Measurements from ENCODE around the gene B9D2. TPM values are rescaled to one million over a fixed set of nuclear protein-coding genes. Genes with fewer than 3 reads are reported as not detected.
A peak's percentile ranks its signal among the peaks of the same experiment; 100 is the strongest.

Gene B9D2
- total and polyA plus RNA-seq, 2 experiments from 2014 or later, result 2.7 to 7.4 TPM

- Histone ChIP-seq H3F3A (replicated peaks; ENCODE audit: low read depth) (peaks cover 7% of the 10 kb centered on the region; the same call in 1 of the 2 replicates), H3K4me2 (no peak overlapping the region), H3K36me3 (ENCODE audit: insufficient read depth) (no peaks in the 10 kb centered on the region), H3K27me3 (ENCODE audit: insufficient read depth) (no peaks in the 10 kb centered on the region), H3K79me2 (replicated peaks; ENCODE audit: insufficient read depth) (no peaks in the 10 kb centered on the region), H3K4me3 (no peak overlapping the region), H3K27ac (ENCODE audit: low read depth) (peak overlapping the region; percentile 67), H4K20me1 (replicated peaks; ENCODE audit: insufficient read depth) (no peaks in the 10 kb centered on the region; the same call in 1 of the 2 replicates), H2AFZ (no peak overlapping the region), H3K4me1 (ENCODE audit: insufficient read depth) (no peaks in the 10 kb centered on the region), H3K9me2 (ENCODE audit: insufficient read depth) (no peaks in the 10 kb centered on the region)
- H3K27ac Mint-ChIP-seq, result peak overlapping the region; percentile 4; the same call in 1 of the 2 replicates
- H3K36me3 Mint-ChIP-seq (ENCODE audit: low read depth), result no peaks in the 10 kb centered on the region
- peaks cover 4% of the 10 kb centered on the region for H3K27me3 Mint-ChIP-seq (ENCODE audit: insufficient read depth, low read depth, poor library complexity)
- peaks cover 8% of the 10 kb centered on the region for H3K4me1 Mint-ChIP-seq
- DNase-seq (ENCODE audit: low spot score) (peak; percentile 53), ATAC-seq (peak; percentile 56)
- H3K4me3 Mint-ChIP-seq, result no peak overlapping the region
- TF ChIP-seq CTCF (conservative IDR thresholded peaks at IDR 0.05; ENCODE audit: low read depth in 2 of 2), result no peak
- TF ChIP-seq ZNF114 (CRISPR knock-in tag; IDR thresholded peaks at IDR 0.05), result no peak
- TF ChIP-seq NANOG (IDR thresholded peaks at IDR 0.05; ENCODE audit: borderline replicate concordance), result no peak
- TF ChIP-seq, protein P1, sequence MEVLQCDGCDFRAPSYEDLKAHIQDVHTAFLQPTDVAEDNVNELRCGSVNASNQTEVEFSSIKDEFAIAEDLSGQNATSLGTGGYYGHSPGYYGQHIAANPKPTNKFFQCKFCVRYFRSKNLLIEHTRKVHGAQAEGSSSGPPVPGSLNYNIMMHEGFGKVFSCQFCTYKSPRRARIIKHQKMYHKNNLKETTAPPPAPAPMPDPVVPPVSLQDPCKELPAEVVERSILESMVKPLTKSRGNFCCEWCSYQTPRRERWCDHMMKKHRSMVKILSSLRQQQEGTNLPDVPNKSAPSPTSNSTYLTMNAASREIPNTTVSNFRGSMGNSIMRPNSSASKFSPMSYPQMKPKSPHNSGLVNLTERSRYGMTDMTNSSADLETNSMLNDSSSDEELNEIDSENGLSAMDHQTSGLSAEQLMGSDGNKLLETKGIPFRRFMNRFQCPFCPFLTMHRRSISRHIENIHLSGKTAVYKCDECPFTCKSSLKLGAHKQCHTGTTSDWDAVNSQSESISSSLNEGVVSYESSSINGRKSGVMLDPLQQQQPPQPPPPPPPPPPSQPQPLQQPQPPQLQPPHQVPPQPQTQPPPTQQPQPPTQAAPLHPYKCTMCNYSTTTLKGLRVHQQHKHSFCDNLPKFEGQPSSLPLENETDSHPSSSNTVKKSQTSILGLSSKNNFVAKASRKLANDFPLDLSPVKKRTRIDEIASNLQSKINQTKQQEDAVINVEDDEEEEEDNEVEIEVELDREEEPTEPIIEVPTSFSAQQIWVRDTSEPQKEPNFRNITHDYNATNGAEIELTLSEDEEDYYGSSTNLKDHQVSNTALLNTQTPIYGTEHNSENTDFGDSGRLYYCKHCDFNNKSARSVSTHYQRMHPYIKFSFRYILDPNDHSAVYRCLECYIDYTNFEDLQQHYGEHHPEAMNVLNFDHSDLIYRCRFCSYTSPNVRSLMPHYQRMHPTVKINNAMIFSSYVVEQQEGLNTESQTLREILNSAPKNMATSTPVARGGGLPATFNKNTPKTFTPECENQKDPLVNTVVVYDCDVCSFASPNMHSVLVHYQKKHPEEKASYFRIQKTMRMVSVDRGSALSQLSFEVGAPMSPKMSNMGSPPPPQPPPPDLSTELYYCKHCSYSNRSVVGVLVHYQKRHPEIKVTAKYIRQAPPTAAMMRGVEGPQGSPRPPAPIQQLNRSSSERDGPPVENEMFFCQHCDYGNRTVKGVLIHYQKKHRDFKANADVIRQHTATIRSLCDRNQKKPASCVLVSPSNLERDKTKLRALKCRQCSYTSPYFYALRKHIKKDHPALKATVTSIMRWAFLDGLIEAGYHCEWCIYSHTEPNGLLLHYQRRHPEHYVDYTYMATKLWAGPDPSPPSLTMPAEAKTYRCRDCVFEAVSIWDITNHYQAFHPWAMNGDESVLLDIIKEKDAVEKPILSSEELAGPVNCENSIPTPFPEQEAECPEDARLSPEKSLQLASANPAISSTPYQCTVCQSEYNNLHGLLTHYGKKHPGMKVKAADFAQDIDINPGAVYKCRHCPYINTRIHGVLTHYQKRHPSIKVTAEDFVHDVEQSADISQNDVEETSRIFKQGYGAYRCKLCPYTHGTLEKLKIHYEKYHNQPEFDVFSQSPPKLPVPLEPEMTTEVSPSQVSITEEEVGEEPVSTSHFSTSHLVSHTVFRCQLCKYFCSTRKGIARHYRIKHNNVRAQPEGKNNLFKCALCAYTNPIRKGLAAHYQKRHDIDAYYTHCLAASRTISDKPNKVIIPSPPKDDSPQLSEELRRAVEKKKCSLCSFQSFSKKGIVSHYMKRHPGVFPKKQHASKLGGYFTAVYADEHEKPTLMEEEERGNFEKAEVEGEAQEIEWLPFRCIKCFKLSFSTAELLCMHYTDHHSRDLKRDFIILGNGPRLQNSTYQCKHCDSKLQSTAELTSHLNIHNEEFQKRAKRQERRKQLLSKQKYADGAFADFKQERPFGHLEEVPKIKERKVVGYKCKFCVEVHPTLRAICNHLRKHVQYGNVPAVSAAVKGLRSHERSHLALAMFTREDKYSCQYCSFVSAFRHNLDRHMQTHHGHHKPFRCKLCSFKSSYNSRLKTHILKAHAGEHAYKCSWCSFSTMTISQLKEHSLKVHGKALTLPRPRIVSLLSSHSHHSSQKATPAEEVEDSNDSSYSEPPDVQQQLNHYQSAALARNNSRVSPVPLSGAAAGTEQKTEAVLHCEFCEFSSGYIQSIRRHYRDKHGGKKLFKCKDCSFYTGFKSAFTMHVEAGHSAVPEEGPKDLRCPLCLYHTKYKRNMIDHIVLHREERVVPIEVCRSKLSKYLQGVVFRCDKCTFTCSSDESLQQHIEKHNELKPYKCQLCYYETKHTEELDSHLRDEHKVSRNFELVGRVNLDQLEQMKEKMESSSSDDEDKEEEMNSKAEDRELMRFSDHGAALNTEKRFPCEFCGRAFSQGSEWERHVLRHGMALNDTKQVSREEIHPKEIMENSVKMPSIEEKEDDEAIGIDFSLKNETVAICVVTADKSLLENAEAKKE (CRISPR knock-in tag; IDR thresholded peaks at IDR 0.05), result no peak
- TF ChIP-seq REST (IDR thresholded peaks at IDR 0.05; ENCODE audit: unreplicated experiment), result no peak
- no peaks in the 10 kb centered on the region for H3K9me3 Mint-ChIP-seq
These were observed 43.3 kb upstream of the B9D2 start for GRCh38 chr19:41407271-41407670.
